Measurements from ENCODE around the gene MYO1B. TPM values are rescaled to one million over a fixed set of nuclear protein-coding genes. Genes with fewer than 3 reads are reported as not detected.

Gene MYO1B
- polyA plus RNA-seq, 4 donors = 101 to 126 (median 119) TPM

DNA sequence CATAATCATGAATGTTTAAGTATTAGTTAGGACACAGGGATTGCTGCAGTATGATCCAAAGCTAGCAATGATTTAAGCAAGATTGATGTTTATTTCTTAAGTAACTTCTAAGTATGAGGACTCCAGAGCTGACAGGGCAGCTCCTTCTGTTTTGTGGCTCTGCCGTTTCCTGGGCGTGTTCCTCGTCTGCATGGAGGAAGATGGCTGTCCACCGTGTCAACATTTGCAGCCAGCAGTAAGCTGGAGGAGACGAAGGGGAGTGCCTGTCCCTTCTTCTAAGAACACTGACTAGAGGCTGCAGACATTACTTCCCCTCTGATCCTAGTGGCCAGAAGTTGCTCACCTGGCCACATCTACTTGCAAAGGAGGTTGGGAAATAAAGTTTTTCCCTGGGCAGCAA is 144.1 kb downstream of the MYO1B start:
- DNase-seq (ENCODE audit: low read depth in 4 of 4, low spot score in 3 of 4) = no peak

DNA sequence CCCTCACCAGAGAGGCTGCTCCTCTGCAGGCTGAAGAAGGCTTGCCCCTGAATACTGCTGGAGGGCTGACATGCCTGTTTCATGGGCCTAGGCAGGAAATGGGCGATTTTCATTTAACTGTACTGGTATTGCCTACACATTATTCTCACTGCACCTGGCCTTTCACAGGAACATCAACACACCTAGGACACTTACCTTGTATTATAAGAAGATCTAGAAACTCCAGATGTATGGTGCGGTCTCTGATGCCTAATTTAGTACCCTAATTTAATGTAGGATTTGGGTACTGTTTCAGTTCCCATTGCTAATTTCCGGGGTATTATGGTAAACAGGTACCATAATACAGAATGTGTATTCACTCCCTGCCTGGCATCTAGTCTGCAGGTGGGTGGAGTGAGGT is 146.0 kb downstream of the MYO1B start:
- no peak for DNase-seq (ENCODE audit: low read depth in 4 of 4, low spot score in 3 of 4)

DNA sequence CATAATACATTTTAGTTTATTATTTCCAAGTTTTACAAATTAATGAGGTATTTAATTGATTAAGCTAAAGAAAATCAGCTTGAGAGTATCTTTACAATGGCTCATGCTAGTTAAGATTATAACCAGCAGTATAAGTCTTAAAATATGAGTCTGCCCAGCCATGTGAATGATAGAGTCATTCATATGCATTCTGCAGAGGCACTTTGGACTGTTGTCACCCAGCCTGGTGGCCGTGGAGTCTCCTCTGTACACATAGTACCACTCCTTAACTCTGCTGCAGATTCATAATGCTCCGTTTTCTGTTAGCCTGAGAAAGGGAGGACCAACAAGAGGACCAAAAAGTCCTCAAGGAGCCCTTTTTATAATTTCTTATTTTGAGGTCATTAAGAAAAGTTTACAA is 148.8 kb downstream of the MYO1B start:
- no peak for DNase-seq (ENCODE audit: low read depth in 4 of 4, low spot score in 3 of 4)

DNA sequence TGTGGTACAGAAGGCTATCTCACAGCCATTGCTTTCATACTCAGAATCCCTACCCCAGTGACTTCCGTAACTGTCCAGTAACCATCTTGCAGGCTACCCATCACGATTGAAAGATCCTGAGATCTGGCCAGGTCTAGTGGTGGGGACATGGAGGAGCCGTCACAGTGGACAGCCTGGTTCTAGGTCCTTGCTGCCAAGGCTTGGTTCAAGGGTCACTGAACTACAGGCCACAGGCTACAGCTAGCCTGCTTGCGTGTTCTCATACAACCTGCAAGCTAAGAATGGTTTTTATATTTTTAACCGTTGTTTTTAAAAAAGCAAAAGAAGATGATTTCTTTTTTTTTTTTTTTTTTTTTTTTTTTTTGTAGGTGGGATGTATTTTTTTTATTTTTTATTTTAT is 151.6 kb downstream of the MYO1B start:
- DNase-seq (ENCODE audit: low read depth in 4 of 4, low spot score in 3 of 4) = no peak

DNA sequence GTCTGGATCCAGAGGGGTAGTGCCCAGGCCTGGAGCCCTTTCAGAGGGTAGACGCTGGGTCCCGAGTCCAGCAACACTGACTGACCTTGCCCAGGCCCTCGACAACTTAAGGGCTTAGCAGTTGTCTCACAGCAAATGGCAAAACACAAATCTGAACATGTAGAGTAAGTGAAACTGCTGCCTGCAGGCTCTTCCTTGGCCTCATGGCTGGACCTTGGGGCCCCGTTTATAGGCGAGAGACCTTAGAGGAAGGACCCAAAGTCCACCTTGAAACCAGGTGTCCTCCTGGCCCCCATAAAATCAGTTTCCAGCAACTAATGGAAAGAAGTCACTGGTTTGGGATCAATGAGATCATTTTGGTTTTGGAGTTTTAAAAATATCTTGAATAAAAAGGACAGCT is 154.4 kb downstream of the MYO1B start:
- DNase-seq (ENCODE audit: low read depth in 4 of 4, low spot score in 3 of 4) = no peak

DNA sequence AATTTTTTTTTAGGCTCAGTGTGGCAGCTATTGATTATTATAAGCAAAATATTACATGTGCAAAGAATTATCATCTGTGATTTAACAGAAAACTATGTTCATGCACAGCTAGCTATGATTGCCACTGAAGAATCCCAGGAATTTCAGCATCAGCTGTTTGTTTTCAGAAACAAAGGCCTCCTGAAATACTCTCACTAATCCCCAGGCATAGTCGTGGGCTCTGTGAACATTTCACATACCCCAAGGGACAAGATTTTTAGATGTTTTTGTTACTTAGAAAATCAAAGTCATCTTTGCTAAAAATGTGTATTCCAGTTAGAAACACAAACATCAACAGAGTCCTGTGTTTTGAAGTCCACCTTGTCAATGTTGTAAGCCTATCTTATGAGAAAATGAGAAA is 156.1 kb downstream of the MYO1B start:
- DNase-seq (ENCODE audit: low read depth in 4 of 4, low spot score in 3 of 4) = no peak

DNA sequence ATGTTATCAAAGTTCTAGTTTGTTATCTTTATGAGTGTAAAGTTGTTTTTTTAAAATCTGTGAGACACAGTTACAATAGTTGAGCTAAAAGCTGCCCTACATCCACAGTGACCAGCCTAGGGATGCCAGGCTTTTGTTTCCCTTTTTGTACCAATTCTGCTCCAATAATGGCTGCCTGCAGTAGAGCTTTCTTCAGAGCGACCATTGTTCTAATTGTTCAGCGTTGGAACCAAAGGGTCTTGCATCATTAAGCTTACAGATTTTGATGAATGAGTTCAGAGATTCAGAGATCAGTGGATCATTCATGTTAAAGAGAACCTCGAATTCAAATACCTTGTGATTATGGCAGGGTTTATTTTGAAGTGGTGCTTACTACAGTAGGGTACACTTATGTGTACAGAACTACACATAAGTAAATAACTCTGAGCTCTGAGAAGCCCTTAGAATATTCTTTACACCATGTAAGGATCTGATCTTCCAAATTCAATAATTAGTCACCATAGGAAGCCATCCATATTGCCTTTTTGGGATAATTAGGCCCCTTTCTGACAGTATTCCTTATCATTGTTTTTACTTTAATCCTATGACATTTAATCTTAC is 157.9 kb downstream of the MYO1B start:
- no peak for DNase-seq (ENCODE audit: low read depth in 4 of 4, low spot score in 3 of 4)

DNA sequence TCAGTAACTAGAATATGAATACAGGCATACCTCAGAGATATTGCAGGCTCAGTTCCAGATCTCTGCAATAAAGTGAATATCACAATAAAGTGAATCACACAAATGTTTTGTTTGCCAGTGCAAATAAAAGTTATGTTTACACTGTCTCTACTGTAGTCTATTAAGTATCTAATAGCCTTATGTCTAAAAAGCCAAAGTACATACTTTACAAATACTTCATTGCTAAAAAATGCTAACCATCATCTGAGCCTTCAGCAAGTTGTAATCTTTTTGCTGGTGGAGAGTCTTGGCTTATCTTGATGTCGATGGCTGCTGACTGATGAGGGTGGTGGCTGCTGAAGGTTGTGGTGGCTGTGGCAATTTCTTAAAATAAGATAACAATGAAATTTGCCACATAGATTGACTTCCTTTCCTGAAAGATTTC is 159.4 kb downstream of the MYO1B start:
- no peak for DNase-seq (ENCODE audit: low read depth in 4 of 4, low spot score in 3 of 4)

DNA sequence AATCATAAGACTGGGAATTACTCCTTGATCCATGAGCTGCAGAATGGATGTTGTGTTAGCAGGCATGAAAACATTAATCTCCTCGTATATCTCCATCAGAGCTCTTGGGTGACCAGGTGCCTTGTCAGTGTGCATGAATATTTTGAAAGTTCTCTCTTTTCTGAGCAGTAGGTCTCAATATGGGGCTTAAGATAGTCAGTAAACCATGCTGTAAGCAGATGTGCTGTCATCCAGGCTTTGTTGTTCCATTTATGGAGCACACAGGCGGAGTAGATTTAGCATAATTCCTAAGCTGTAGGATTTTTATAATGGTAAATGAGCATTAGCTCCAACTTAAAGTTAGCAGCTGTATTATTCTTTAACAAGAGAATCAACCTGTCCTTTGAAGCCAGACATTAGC is 160.3 kb downstream of the MYO1B start:
- DNase-seq (ENCODE audit: low read depth in 4 of 4, low spot score in 3 of 4) = no peak

DNA sequence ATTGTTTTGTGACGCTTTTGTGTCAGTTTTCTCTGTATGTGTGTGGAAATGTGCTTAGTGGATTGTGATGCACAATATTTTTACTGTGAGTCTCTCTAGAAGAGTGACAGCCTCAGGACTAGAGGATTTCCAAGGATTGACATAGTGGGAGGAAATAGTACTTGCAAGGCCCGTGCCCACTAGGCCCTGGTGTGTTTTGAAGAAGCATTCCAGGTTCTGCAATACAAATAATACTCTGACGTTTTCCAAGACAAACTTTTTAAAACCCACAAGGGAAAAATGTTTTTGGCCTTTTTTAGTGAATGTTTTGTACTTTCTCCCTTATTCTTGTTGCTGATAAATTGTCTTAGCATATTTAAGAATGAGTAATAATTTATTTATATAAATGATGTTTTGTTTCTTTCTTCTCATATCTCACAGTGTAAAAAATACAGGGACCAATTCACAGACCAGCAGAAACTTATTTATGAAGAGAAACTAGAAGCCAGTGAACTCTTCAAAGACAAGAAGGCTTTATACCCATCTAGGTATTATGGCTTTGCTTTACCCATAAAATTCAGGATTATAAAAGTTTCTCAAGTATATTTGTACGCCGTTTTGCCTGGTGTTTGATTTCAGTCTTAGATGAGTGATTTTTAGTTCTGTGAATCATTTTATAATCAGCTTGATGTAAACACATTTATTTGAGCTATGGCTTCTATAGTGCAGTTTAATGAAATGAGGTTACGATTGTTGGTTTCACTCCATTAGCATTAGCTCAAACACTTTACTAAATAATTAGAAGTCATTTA is 165.6 kb downstream of the MYO1B start:
- no peak for DNase-seq (ENCODE audit: low read depth in 4 of 4, low spot score in 3 of 4)

DNA sequence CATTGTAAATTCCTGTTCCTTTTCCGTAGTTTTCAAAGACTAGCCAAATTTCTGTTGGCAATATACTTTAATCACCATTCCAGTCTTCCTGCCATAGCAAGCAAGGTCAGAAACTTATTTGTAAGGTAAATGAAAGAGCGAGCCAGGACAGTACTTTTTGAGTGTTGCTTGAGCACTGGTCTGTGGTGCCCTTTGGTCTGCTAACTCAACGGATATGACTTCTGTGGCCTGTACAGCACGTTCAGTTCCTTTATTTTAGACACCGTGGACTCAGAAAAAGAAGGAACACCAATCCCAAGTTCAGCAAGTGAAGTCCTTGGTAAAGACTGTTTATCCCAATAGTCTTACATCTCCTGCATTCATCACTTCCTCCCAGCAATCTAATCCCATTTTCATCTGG is 166.3 kb downstream of the MYO1B start:
- DNase-seq (ENCODE audit: low read depth in 4 of 4, low spot score in 3 of 4) = no peak

DNA sequence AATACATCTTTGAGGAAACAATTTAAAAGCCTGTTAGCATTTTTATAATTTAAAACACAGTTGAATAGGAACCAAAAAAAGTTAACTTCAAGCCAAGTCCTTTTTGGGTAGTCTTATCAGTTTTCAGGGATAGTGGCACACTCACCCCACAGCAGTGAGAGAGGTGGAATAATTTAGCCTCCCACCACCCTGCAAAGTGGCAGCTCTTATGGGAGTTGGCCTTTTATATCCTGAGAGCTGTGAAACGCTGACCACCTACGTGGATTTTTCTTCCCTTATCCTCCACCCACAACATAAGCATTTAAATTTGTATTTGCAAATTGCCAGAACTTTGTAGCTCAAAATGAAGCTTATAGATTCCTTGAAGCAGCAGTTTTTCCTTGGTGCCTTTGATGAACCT is 167.1 kb downstream of the MYO1B start:
- no peak for DNase-seq (ENCODE audit: low read depth in 4 of 4, low spot score in 3 of 4)

DNA sequence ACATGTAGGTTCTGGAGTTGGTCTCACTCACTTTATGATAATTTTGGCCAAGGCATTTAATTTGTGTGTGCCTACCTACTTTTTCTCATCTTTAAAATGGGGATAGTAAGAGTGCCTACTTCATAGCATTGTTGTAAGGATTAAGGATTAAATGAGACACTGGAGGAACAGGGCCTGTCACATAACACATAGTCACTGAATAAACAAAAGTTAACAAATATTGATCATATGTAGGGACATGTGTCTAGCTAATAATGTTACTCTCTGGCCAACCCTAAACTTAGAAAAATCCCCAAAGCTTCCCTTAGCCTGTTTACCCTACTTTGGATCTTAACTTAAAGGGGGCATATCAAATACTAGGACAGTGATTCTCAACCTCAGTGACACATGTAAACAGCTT is 169.9 kb downstream of the MYO1B start:
- DNase-seq (ENCODE audit: low read depth in 4 of 4, low spot score in 3 of 4) = no peak

DNA sequence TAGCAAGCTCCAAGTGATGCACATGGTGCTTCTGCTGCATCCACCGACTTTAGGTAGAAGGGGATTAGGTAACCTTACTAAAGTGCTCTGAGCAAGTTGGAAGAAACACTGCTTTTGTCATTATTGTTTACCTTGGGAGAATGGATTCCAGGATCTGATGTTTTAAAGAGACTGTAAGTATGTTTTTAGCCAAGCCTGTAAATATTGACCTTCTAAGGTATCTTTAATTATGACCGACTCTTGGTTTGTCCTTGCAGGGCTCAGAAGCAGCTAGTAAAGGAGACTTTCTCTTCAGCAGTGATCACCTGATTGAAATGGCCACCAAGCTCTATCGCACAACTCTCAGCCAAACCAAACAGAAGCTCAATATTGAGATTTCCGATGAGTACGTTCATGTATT is 170.7 kb downstream of the MYO1B start:
- no peak for DNase-seq (ENCODE audit: low read depth in 4 of 4, low spot score in 3 of 4)

DNA sequence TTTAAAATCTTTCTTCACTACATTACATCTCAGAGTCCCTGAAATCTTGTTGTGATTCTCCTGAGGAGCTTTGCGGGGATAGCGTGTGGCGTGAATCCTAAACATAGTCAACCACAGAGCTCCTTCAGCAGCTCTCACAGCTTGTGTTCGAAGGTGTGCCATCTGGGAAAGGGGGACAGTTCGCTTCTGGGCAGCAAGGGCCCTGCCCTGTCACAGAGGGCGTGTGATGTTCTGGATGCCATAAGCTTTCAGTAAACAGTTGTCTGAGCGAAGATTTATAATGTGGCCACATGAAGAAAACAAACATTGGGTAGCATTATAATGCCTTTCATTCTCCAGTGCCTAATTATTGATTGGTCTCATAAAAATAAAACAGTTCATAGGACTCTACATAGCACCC is 172.5 kb downstream of the MYO1B start:
- no peak for DNase-seq (ENCODE audit: low read depth in 4 of 4, low spot score in 3 of 4)

DNA sequence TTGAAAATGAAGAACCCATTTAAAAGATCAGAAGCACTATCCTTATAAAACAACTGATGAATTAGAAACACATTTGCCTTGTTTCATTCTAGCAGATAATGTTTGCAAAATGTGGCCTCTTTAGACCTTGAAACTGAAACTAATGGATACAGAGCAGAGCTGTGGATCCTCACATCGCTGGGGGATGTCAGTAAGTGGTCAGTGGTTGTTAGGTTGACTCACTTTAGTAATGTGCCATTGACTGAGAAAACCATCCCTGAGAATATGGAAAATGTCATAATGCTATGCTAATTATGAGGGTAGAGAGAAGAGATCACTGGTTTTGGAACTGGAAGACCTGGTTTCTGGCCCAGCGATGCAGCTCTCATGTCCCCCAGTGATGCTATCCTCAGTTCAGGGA is 176.7 kb downstream of the MYO1B start:
- no peak for DNase-seq (ENCODE audit: low read depth in 4 of 4, low spot score in 3 of 4)

DNA sequence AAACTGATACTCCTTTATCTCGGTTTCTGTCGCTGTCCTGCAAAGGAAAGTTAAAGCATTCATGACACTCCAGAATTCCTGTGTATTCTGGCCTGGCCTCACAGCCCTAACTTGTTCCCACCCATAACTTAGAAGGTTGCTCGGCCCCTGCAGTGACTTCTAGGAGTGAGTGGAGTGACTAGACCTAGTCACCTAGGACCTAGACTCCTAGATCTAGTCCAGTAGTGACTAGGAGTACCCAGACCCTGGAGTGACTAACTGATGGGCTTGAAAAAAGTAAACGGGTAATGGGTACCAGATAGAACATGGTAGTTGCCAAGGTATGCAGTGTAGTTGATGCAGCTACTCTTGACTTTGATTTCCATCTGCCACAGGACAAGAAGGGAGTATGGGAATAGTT is 181.8 kb downstream of the MYO1B start:
- DNase-seq (ENCODE audit: low read depth in 4 of 4, low spot score in 3 of 4) = no peak

DNA sequence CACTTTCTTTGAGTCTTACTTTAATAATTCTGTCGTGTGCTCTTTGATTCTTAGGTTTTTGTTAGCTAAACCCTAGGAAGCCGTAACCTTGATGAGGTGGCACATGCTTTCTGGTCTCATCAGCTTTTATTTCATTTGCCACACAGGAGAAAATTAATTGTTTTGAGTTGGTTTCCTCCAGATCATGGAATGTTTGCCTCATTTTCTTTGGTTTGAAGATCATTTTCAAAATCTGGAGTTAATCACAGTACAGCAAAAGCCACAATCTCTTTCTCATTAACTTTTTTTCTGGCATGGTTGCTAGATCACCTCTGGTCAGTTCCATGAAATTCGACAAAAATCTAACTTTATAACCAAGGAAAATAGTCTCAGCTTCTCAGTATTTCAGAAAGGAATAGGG is 182.9 kb downstream of the MYO1B start:
- no peak for DNase-seq (ENCODE audit: low read depth in 4 of 4, low spot score in 3 of 4)

DNA sequence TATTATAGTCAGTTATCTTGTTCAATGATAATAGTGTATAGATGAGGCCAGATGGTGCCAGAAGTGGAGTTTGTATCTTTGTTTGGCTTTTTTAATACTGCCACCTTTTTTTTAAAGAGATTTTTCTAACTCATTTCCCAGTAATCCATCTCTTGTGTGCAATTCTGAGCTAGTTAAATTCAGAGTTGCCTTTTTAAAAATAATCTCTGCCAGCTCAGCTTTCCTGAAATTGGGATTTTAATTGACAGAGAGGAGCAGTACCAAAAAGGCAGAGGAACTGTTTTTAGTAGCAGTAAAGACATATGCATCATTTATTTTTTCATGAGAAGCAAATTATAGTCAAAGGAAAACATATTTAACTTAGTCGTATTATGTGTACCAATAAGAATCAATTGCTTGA is 185.3 kb downstream of the MYO1B start:
- DNase-seq (ENCODE audit: low read depth in 4 of 4, low spot score in 3 of 4) = no peak

DNA sequence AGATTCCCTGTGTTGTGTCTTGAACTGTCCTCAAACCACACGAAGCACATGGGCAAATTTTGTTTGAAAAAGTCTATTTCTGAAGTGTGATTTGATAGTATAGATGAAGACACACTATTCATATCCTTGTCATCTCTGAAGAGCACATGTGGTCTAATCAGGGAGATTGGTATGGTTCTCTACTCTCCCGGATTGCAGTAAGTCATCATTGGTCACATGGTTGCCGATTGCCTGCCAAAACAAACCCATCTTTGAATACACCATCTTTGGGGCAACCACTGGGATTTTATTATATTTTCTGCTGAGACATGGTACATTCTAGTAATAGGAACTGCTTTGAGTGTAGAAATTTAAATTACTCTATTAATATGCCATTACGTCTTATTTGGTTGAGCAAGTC is 186.9 kb downstream of the MYO1B start:
- DNase-seq (ENCODE audit: low read depth in 4 of 4, low spot score in 3 of 4) = no peak

DNA sequence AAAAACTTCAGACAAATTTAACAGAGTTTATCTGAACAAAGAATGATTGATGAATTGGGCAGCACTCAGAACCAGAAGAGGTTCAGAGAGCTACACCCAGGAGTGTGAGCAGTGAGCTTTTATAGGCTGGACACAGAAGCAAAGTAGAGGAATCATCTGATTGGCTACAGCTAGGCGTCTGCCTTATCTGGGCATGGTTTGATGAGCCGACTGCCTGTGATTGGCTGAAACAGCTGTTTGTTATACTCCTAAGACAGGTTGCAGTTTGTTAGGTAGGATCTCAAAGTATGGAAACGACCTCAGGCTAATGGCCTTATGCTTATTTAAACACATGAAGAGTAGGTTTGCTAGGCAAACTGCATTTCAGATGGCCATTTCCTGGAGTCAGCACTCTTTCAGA is 188.9 kb downstream of the MYO1B start:
- DNase-seq (ENCODE audit: low read depth in 4 of 4, low spot score in 3 of 4) = no peak

DNA sequence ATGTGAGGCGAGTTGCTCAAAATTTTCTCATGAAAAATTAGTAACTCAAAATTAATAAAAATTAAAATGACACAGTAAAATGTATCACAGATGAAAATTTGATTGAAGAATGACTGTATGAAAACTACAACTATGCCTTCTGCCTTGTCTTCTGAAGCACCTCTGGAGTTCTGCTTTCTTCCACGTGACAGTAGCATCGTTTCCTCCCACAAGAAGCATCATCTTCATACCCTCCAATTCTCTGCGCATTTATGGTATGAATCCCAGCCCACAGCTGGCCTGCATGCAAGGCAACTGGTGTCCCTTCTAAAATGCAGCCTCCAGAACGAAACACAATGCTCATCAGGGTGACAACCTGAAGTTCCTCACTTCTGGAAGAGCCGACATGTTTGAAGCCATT is 189.9 kb downstream of the MYO1B start:
- no peak for DNase-seq (ENCODE audit: low read depth in 4 of 4, low spot score in 3 of 4)
